Smooth muscle cell (in vitro differentiated cells): ENCODE data around the gene SERINC5. TPM values are rescaled to one million over a fixed set of nuclear protein-coding genes. Genes with fewer than 3 reads are reported as not detected.
"Not testable (repeated sequence)": the region's sequence is repeated elsewhere in the genome, so short reads cannot be mapped to it uniquely, and the experiment has no call there.

Experiments used
- DNase-seq: peaks from one replicate; lab custom pipeline; 2025; ENCODE audit not compliant: unreplicated experiment; lab: John Stamatoyannopoulos, UW
- H2AFZ ChIP-seq: fragments of 200-600 bp; sonication (generic); 2 replicates; pipeline ENCODE4 v1.6.0; 2016; ENCODE audit warnings: antibody characterized with exemption, low read depth, mild to moderate bottlenecking
- H3F3A ChIP-seq: fragments of 200-600 bp; sonication (generic); 2 replicates; pipeline ENCODE4 v1.6.0; 2017; ENCODE audit warnings: antibody characterized with exemption, low read depth
- H3K27ac ChIP-seq: fragments of 200-600 bp; sonication (generic); 2 replicates; pipeline ENCODE4 v1.5.1; 2016; ENCODE audit warnings: low read depth, mild to moderate bottlenecking
- H3K27me3 ChIP-seq: fragments of 200-600 bp; sonication (generic); 2 replicates; pipeline ENCODE4 v1.6.1; 2016; ENCODE audit warnings: low read depth, mild to moderate bottlenecking
- H3K36me3 ChIP-seq: fragments of 200-600 bp; sonication (generic); 2 replicates; pipeline ENCODE4 v1.5.1; 2016; ENCODE audit warnings: low read depth
- H3K4me1 ChIP-seq: fragments of 200-600 bp; sonication (generic); 2 replicates; pipeline ENCODE4 v1.5.1; 2016; ENCODE audit warnings: low read depth
- H3K4me2 ChIP-seq: fragments of 200-600 bp; sonication (generic); 2 replicates; pipeline ENCODE4 v1.6.0; 2016; ENCODE audit warnings: mild to moderate bottlenecking
- H3K4me3 ChIP-seq: fragments of 200-600 bp; sonication (generic); 2 replicates; pipeline ENCODE4 v1.5.1; 2016; ENCODE audit warnings: mild to moderate bottlenecking
- H3K79me2 ChIP-seq: fragments of 200-600 bp; sonication (generic); 2 replicates; pipeline ENCODE4 v1.6.0; 2016; ENCODE audit warnings: low read depth, mild to moderate bottlenecking
- H3K9ac ChIP-seq: fragments of 200-600 bp; sonication (generic); 2 replicates; pipeline ENCODE4 v1.6.0; 2016; ENCODE audit warnings: low read depth
- H3K9me3 ChIP-seq: fragments of 200-600 bp; sonication (generic); replicated peaks from 2 replicates; pipeline ENCODE4 v1.5.1; 2016; ENCODE audit warnings: low read depth
- H4K20me1 ChIP-seq: fragments of 200-600 bp; sonication (generic); 2 replicates; pipeline ENCODE4 v1.6.0; 2016; ENCODE audit warnings: low read depth
- CTCF ChIP-seq: fragments of 200-600 bp; sonication (generic); IDR thresholded peaks from 2 replicates; pipeline ENCODE4 v1.5.1; 2017; ENCODE audit warnings: borderline replicate concordance, mild to moderate bottlenecking, antibody characterized with exemption; ENCODE audit not compliant: insufficient read depth, poor library complexity, severe bottlenecking
- WGBS: methylation state at CpG from one replicate; pipeline ENCODE4 v1.1.7; 2016; ENCODE audit warnings: low lambda C conversion rate; 5-methylcytosine and 5-hydroxymethylcytosine counted together
- polyA plus RNA-seq: library from polyadenylated mRNA; unstranded; fragments of >200 nt; fragmentation: Nextera tagmentation; extraction: Ambion mirVana; gene quantifications from 2 replicates; pipeline ENCODE4 v1.2.1, GENCODE V29; 2016
- total RNA-seq: library from RNA; depleted of rRNA; stranded (reverse); fragments of >200 nt; gene quantifications from 2 replicates; pipeline ENCODE4 v1.2.3, GENCODE V29; 2014

The SERINC5 gene
- total and polyA plus RNA-seq, 2 experiments from 2014 or later = 4.5 to 37.0 TPM

DNA sequence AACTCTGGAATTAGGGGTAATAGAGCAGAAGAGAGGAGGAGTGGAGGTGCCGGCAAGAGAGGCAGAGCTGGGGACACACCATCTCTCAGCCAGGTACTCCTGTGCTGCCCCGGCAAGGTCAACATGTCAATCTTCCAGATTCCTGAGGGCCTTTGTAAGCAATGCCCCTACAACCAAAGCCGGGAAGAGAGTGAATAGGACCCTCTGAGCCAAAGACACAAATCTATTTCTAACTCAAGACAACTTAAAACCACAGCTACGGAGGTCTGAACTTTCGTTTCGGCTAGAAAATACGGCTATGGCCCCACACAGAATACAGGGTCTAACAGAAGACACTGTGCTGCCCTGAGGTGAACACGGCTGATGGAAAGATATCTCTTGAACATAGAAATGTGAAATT, 66.6 kb downstream of the SERINC5 start:
- peaks cover 56% of the 10 kb centered on the region for H3K4me1 ChIP-seq
- no peaks in the 10 kb centered on the region for H3K9me3 ChIP-seq
- H3K4me2 ChIP-seq = no peak overlapping the region
- no peak overlapping the region for H3K27ac ChIP-seq
- H2AFZ ChIP-seq = no peak overlapping the region
- peaks cover 73% of the 10 kb centered on the region for H3K79me2 ChIP-seq
- H3K4me3 ChIP-seq = no peak overlapping the region
- WGBS = 76% methylated on average over 8 of the region's 8 CpGs
- DNase-seq = no peak
- no peaks in the 10 kb centered on the region for H3K36me3 ChIP-seq
- H3K27me3 ChIP-seq = no peaks in the 10 kb centered on the region
- H3K9ac ChIP-seq = no peak overlapping the region
- no peak for TF ChIP-seq CTCF
- peaks cover 16% of the 10 kb centered on the region for H3F3A ChIP-seq
- peaks cover 25% of the 10 kb centered on the region for H4K20me1 ChIP-seq

- no peak overlapping the region for H3K4me3 ChIP-seq
- no peak overlapping the region for H3K9ac ChIP-seq
- peaks cover 54% of the 10 kb centered on the region for H3K4me1 ChIP-seq
- H3K9me3 ChIP-seq = no peaks in the 10 kb centered on the region
- H2AFZ ChIP-seq = no peak overlapping the region
- WGBS = 80% methylated on average over 6 of the region's 6 CpGs
- peak overlapping the region; percentile 52 for H3K27ac ChIP-seq
- no peak for TF ChIP-seq CTCF
- no peaks in the 10 kb centered on the region for H3K36me3 ChIP-seq
- no peak for DNase-seq
- H3K27me3 ChIP-seq = no peaks in the 10 kb centered on the region
- H3K79me2 ChIP-seq = peaks cover 73% of the 10 kb centered on the region
- peaks cover 25% of the 10 kb centered on the region for H4K20me1 ChIP-seq
- H3F3A ChIP-seq = peaks cover 20% of the 10 kb centered on the region
- H3K4me2 ChIP-seq = peak overlapping the region; percentile 68
Observed at GRCh38 chr5:80187421-80188090, 68.3 kb downstream of the SERINC5 start.

GRCh38 chr5:80185535-80185934, 70.3 kb downstream of the SERINC5 start:
- not testable (repeated sequence) for H2AFZ ChIP-seq, H3K27me3 ChIP-seq, DNase-seq, H3K36me3 ChIP-seq, H3K9ac ChIP-seq, H3K9me3 ChIP-seq, H3K27ac ChIP-seq, H3K4me3 ChIP-seq, H3K4me2 ChIP-seq
- WGBS = 66% methylated on average over 9 of the region's 9 CpGs
- Histone ChIP-seq H3K79me2 (peaks cover 59% of the 10 kb centered on the region), H4K20me1 (peaks cover 23% of the 10 kb centered on the region), H3K4me1 (peaks cover 56% of the 10 kb centered on the region), H3F3A (peaks cover 14% of the 10 kb centered on the region)

GRCh38 chr5:80185095-80185494, 70.8 kb downstream of the SERINC5 start:
- WGBS = 83% methylated on average over 6 of the region's 6 CpGs
- peaks cover 61% of the 10 kb centered on the region for H3K4me1 ChIP-seq

More at GRCh38 chr5:80185095-80185494, 70.8 kb downstream of the SERINC5 start:
- Histone ChIP-seq H3K79me2 (peaks cover 55% of the 10 kb centered on the region), H3K27ac (no peak overlapping the region), H3F3A (peaks cover 18% of the 10 kb centered on the region), H3K36me3 (no peaks in the 10 kb centered on the region), H3K9ac (no peak overlapping the region), H2AFZ (no peak overlapping the region), H3K4me3 (no peak overlapping the region), H3K4me2 (no peak overlapping the region), H3K9me3 (no peaks in the 10 kb centered on the region), H3K27me3 (no peaks in the 10 kb centered on the region), H4K20me1 (peaks cover 25% of the 10 kb centered on the region)
- TF ChIP-seq CTCF = no peak
- no peak for DNase-seq
